GM12878 (cell line): ENCODE data around the gene SOS1. TPM values are rescaled to one million over a fixed set of nuclear protein-coding genes. Genes with fewer than 3 reads are reported as not detected.

ENCODE experiments used
- ATF3 ChIP-seq: IDR thresholded peaks from 2 replicates; pipeline ENCODE4 v1.6.1; 2011; ENCODE audit warnings: low read depth, mild to moderate bottlenecking, low read length, moderate library complexity, borderline replicate concordance; ENCODE audit errors: extremely low read depth
- ATF7 ChIP-seq: fragments of 450-650 bp; IDR thresholded peaks from 2 replicates; pipeline ENCODE4 v1.6.1; 2016; ENCODE audit warnings: low read depth, mild to moderate bottlenecking
- BHLHE40 ChIP-seq, 2 experiments: fragments of 450-650 bp in 1 of 2; IDR thresholded peaks; 2 replicates each; pipeline ENCODE4 v1.6.1; 2011 to 2017; ENCODE audit warnings: low read depth in 2 of 2, borderline replicate concordance in 1 of 2, improper control_type of control experiment in 1 of 2, low read length in 1 of 2, mild to moderate bottlenecking in 1 of 2
- CEBPB ChIP-seq, 2 experiments: fragments of 150-350 bp in 1 of 2; IDR thresholded peaks; 2 replicates each; pipeline ENCODE4 v1.6.1; 2012 to 2014; ENCODE audit warnings: low read depth in 2 of 2, low read length in 2 of 2, borderline replicate concordance in 1 of 2, inconsistent platforms in 1 of 2
- CHD2 ChIP-seq: IDR thresholded peaks from 2 replicates; pipeline ENCODE4 v1.6.1; 2011; ENCODE audit warnings: low read depth, low read length, improper control_type of control experiment, borderline replicate concordance
- CREB1 ChIP-seq: IDR thresholded peaks from 2 replicates; pipeline ENCODE4 v1.6.1; 2012; ENCODE audit warnings: low read depth, mild to moderate bottlenecking, inconsistent platforms
- DPF2 ChIP-seq: fragments of 450-650 bp; IDR thresholded peaks from 2 replicates; pipeline ENCODE4 v1.6.1; 2017; ENCODE audit warnings: mild to moderate bottlenecking
- E2F8 ChIP-seq: fragments of 450-650 bp; IDR thresholded peaks from 2 replicates; pipeline ENCODE4 v1.6.1; 2018; ENCODE audit warnings: mild to moderate bottlenecking, low read depth, moderate library complexity; ENCODE audit not compliant: partially characterized antibody
- IKZF2 ChIP-seq, 2 experiments: fragments of 450-650 bp; IDR thresholded peaks; 2 replicates each; pipeline ENCODE4 v1.6.1; 2017; ENCODE audit warnings: mild to moderate bottlenecking in 2 of 2, moderate library complexity in 2 of 2
- JUND ChIP-seq: IDR thresholded peaks from 2 replicates; pipeline ENCODE4 v1.6.1; 2012; ENCODE audit warnings: low read depth, mild to moderate bottlenecking, low read length, improper control_type of control experiment, moderate library complexity
- MXI1 ChIP-seq: fragments of 150-350 bp; IDR thresholded peaks from 2 replicates; pipeline ENCODE4 v1.6.1; 2011; ENCODE audit warnings: low read depth, mild to moderate bottlenecking, inconsistent platforms, low read length, improper control_type of control experiment
- NFYB ChIP-seq: IDR thresholded peaks from 2 replicates; pipeline ENCODE4 v1.6.1; 2011; ENCODE audit warnings: low read depth, mild to moderate bottlenecking, low read length, improper control_type of control experiment, moderate library complexity; ENCODE audit not compliant: insufficient read depth
- NKRF ChIP-seq: fragments of 450-650 bp; conservative IDR thresholded peaks from 2 replicates; pipeline ENCODE4 v1.6.1; 2017; ENCODE audit warnings: mild to moderate bottlenecking, moderate library complexity
- POLR2A ChIP-seq: IDR thresholded peaks from 2 replicates; pipeline ENCODE4 v1.6.1; 2011; ENCODE audit warnings: low read depth, mild to moderate bottlenecking, low read length
- POU2F2 ChIP-seq: IDR thresholded peaks from 3 replicates; pipeline ENCODE4 v1.6.1; 2011; ENCODE audit warnings: low read depth, mild to moderate bottlenecking, low read length, borderline replicate concordance
- RFX5 ChIP-seq: IDR thresholded peaks from 2 replicates; pipeline ENCODE4 v1.6.1; 2011; ENCODE audit warnings: low read depth, low read length, improper control_type of control experiment
- RUNX3 ChIP-seq: IDR thresholded peaks from 2 replicates; pipeline ENCODE4 v1.6.1; 2012; ENCODE audit warnings: low read length, inconsistent platforms
- SKIL ChIP-seq: fragments of 450-650 bp; IDR thresholded peaks from 2 replicates; pipeline ENCODE4 v1.6.1; 2017; ENCODE audit warnings: mild to moderate bottlenecking, low read depth, inconsistent platforms; ENCODE audit not compliant: poor library complexity, severe bottlenecking
- SMAD1 ChIP-seq: fragments of 450-650 bp; IDR thresholded peaks from 2 replicates; pipeline ENCODE4 v1.6.1; 2018; ENCODE audit warnings: mild to moderate bottlenecking, low read depth; ENCODE audit not compliant: partially characterized antibody
- TBL1XR1 ChIP-seq: IDR thresholded peaks from 2 replicates; pipeline ENCODE4 v1.6.1; 2012; ENCODE audit warnings: low read depth, low read length, improper control_type of control experiment
- TCF3 ChIP-seq: IDR thresholded peaks from 2 replicates; pipeline ENCODE4 v1.6.1; 2012; ENCODE audit warnings: low read depth, mild to moderate bottlenecking, low read length, borderline replicate concordance; ENCODE audit not compliant: insufficient read depth
- TCF7 ChIP-seq: IDR thresholded peaks from 2 replicates; pipeline ENCODE4 v1.6.1; 2014; ENCODE audit warnings: antibody characterized with exemption, borderline replicate concordance
- ZNF217 ChIP-seq: fragments of 450-650 bp; IDR thresholded peaks from 2 replicates; pipeline ENCODE4 v1.6.1; 2017; ENCODE audit warnings: antibody characterized with exemption, mild to moderate bottlenecking
- ZNF384 ChIP-seq: IDR thresholded peaks from 2 replicates; pipeline ENCODE4 v1.6.1; 2012; ENCODE audit warnings: low read depth, mild to moderate bottlenecking, low read length, improper control_type of control experiment, borderline replicate concordance
- ZZZ3 ChIP-seq: IDR thresholded peaks from 2 replicates; pipeline ENCODE4 v1.6.1; 2011; ENCODE audit warnings: low read depth; ENCODE audit not compliant: control insufficient read depth, insufficient read length
- polyA plus RNA-seq, 11 experiments: library from polyadenylated mRNA; depleted of rRNA in 4 of 11; unstranded in 6 of 11; stranded (reverse) in 5 of 11; fragments of >200 nt; fragmentation: Nextera tagmentation in 4 of 11; fragmentation: Illumina TruSeq in 1 of 11; extraction: Ambion mirVana in 4 of 11; extraction: Trizol in 1 of 11; gene quantifications; 1 replicate in 1 of 11; 2 replicates in 10 of 11; pipeline versions ENCODE4 v1.2.1 to v1.2.3, GENCODE V29; 2011 to 2016; ENCODE audit warnings: inconsistent platforms in 2 of 11, missing spikeins in 2 of 11, low read depth in 1 of 11
- total RNA-seq, 4 experiments: library from RNA; depleted of rRNA in 3 of 4; stranded (reverse); fragments of >200 nt in 3 of 4; fragmentation: Illumina TruSeq in 1 of 4; extraction: Trizol in 1 of 4; gene quantifications; 2 replicates each; pipeline versions ENCODE4 v1.2.1 to v1.2.3, GENCODE V29; 2013 to 2021

The SOS1 gene
- total and polyA plus RNA-seq, 10 of the 15 experiments (the other 5 are each of a cell fraction or from before 2014, with no cell fraction given), result 2.1 to 24.1 (median 8.5) TPM

- TF ChIP-seq SKIL, result peak; percentile 70
- no peak for TF ChIP-seq SMAD1
- TF ChIP-seq RFX5, result no peak
- TF ChIP-seq ZNF384, result no peak
- no peak for TF ChIP-seq NFYB
- TF ChIP-seq ATF3, result no peak
- no peak for TF ChIP-seq NKRF
- 0 out of 2 replicates have a peak, but pooled peaks have one; percentile 61 for TF ChIP-seq TBL1XR1
- no peak for TF ChIP-seq TCF3
- no peak for TF ChIP-seq CREB1
- TF ChIP-seq BHLHE40 (IDR thresholded peaks at IDR 0.05; ENCODE audit: borderline replicate concordance in 1 of 2, low read depth in 2 of 2, low read length in 1 of 2), result no peak
- no peak for TF ChIP-seq ZZZ3
- peak; percentile 84 to 96; a peak in 3 of 4 replicates for TF ChIP-seq CEBPB (IDR thresholded peaks at IDR 0.05; ENCODE audit: borderline replicate concordance in 1 of 2, low read depth in 2 of 2, low read length in 2 of 2)
- peak; percentile 34; the same call in 1 of the 2 replicates for TF ChIP-seq ZNF217
- TF ChIP-seq CHD2, result no peak
- peak; percentile 57; the same call in 1 of the 2 replicates for TF ChIP-seq TCF7
- TF ChIP-seq DPF2, result no peak
- peak; percentile 56 to 63; a peak in 3 of 4 replicates for TF ChIP-seq IKZF2 (IDR thresholded peaks at IDR 0.05)
- no peak for TF ChIP-seq POLR2A
- TF ChIP-seq RUNX3, result peak; percentile 66
- peak; percentile 65; the same call in 2 of the 3 replicates for TF ChIP-seq POU2F2
- no peak for TF ChIP-seq JUND
- TF ChIP-seq E2F8, result no peak
- TF ChIP-seq ATF7, result peak; percentile 67
- TF ChIP-seq MXI1, result no peak
These were observed 8.1 kb upstream of the SOS1 start (continued) for GRCh38 chr2:39128919-39129391.
